NOMO-1 treated with DMSO at 0.1 percent for 48 hours (cell line): ENCODE results near the gene CCBE1.
"Not testable (repeated sequence)": the region's sequence is repeated elsewhere in the genome, so short reads cannot be mapped to it uniquely, and the experiment has no call there.

ENCODE experiments used
- DNase-seq: peaks from one replicate; lab custom pipeline; 2025; ENCODE audit not compliant: unreplicated experiment; lab: John Stamatoyannopoulos, UW

Gene CCBE1

DNA sequence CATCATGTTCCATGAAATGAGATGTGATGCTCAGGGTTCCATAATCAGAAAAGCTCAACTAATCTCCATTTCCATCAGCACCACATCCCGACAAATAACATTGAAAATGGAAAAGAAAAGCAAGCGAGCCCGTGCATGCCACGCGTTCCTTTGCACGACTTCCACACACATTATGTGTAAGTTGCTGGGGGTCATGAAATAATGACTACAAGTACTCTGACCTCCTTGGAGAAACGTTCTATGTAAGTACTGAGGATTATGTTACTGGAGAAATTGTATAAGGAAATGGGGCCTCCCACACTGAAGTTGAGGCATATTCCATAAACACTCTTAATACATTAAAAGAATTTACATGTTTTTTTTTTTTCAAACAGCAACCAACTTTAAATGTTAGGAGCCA is 38.3 kb downstream of the CCBE1 start:
- DNase-seq, result no peak

DNA sequence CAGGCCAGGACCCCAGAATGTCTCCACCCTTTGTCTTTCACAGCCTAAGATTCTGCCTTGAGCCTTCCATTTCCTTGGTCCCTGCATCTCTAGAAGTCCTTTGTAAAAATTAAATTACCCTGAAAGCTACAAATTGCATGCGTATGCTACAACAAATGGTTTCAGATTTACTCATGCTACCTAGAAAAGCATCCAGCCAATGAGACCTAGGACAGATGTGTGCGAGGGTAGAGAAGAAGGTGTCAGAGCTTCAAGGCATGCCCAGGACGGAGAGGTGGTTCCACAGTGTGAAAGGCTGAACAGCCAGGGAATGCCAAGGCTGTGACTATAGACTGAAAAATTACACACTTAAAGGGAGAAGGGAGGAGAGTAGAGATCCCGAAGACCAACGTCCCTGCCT is 40.2 kb downstream of the CCBE1 start:
- DNase-seq, result no peak

DNA sequence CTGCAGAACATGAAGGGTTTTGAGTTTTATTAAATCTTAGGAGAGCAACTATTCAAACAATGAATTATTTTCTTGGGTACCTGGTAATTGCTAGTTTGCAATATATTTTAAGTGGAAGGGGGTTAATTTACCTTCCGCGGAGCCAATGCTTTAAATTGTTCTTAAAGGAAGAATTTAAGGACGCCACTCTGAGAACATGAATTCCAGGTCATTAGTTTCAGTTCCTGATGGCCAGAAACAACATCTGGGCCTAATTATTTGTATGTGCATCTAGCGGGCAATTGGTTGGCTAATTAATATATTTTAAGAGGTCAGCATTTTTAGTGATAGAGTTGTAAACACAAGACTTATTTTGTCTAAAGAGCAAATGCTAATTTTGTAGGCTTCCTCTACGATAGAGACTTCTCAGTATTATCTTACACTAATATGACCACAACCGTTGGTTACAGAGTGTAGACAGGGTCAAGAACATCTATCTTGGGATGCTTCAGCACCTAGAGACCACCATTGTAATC is 40.8 kb downstream of the CCBE1 start:
- DNase-seq, result no peak

DNA sequence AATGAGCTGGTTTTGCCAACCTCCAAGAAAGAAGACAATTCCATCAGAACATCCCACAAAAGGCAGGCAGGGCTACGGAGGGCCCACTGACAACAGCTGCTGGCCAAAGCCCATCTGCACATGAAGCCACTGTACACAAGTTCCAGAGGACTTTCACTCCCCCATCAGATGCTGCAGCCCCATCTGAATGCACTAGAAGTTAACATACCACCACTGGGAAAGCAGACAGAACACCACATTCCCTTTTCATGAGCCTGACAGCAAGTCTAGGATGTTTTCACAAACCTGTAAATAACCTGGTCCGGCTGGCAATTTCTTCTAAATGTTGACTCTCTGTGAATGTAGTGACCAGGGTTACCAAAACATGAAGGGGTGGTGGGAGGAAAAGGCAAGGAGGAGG is 41.5 kb downstream of the CCBE1 start:
- no peak for DNase-seq

DNA sequence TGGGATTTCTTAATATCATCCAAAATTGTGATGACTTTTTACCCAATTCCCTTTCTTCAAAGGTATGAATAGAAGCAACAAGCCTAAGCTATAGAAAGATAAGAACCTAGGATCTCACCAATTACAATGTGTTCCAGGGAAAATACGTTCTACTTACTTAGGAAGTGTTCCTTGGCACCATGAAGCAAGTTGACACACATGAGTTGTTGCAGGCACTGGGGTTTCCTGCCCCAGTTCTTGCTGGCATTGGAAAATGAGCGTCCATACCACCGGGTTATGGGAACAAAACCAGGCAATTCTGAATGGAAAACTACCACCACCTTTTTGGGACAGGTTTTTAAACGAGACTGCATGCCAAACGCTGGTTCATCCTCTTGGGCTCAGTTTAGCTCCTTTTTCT is 46.2 kb downstream of the CCBE1 start:
- no peak for DNase-seq

DNA sequence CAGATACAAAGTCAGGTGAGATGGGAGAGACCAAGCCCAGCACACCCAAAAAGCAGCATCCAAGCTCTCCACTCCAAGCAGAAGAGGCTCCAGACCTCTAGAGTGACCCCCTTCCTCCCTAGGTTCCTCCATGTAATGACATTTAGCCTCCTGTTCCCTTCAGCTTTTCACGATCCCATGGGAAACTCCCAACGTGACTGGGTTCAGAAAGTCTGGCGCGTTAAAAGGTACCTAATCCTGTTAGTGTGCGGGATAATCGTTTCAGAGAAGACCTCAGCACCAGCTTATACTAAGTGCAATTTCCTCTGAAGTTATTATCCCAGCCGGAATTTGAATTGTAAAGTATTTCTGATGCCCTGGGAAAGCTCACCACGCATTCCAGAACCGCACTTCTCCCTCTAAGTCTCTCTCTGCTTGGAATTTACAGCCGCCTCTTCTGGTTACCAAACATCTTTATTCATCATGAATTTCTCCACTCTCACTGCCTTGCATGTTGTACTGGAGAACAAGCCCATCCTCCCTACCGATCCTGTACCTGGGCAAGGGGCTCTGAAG is 46.9 kb downstream of the CCBE1 start:
- no peak for DNase-seq

DNA sequence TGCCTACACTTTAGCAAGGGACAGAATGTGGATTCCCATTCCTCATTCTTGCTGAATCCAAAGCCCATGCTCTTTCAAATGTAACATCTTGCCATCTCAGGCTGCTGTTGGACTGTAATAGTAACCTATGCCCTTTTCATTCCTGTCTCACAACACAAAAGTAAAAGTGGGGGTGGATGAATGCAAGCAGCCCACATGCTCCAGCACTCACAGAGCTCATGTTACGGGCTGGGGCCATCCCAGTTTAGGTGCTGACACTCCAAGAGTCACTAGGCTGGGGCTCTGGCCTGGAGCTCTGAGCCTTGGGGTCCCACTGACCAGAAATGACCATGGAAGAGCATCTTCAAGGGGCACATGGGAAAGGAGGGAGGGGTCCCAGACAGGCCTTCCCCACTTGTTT is 47.6 kb downstream of the CCBE1 start:
- no peak for DNase-seq

DNA sequence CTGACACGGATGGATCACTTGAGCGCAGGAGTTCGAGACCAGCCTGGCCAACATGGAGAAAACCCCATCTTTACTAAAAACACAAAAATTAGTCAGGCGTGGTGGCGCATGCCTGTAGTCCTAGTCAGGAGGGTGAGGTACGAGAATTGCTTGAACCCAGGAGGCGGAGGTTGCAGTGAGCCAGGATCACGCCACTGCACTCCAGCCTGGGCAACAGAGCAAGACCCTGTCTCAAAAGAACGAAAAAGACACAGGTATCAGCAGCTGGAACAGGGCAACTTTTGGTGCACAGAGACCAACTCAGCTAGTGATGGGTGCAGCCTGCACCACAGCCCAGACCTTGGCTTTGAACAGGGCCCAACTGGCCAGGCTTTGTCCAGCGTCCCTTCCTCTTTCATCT is 48.8 kb downstream of the CCBE1 start:
- DNase-seq, result not testable (repeated sequence)

DNA sequence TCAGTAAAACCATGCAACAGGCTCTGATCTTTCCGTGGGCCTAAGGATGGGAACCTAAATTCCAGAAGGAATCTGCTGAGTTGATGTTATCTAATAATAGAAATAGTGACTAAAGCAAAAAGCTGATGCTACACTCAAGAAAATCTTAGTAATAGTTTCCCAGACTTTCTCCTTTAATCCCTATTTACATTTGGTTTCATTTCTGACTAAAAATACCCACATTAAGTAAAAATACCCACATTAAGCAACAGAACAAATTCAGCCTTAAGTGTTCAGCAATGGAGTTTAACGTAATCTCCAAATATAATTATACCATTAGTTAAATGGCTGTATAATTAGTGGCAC is 50.3 kb downstream of the CCBE1 start:
- DNase-seq, result peak; percentile 4

DNA sequence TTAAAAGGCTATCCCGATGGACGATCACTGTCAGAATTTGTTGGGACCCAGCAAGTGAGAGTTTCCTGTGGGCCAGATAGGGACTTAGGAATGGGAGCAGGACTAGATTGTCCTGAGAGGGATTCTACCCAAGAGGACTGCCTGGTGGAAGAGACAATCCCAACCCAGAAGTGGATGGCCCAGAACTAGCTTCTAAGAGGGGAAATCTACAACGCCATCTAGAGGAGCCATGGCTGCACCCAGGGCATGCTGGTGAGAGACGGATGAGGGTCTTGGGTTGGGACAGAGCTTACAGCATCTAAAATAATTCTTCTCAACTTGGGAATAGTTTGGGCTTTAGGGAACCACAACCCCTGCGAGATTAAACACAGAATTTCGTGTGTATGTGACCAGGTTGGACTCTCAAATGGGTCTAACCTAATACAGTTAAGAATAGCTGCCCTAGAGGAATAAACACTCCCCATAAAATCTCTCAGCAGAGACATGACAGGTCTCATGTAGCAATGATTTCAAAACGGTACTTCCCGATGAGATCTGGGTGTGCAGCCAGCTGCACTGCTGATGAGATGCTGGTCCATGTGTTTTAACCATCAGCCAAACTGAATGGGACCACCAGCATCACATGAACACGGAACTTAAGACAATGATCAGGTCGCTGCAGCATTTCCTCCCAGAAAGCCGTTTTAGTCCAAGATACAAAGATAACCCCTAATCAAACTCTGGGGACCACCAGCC is 50.8 kb downstream of the CCBE1 start:
- no peak for DNase-seq

DNA sequence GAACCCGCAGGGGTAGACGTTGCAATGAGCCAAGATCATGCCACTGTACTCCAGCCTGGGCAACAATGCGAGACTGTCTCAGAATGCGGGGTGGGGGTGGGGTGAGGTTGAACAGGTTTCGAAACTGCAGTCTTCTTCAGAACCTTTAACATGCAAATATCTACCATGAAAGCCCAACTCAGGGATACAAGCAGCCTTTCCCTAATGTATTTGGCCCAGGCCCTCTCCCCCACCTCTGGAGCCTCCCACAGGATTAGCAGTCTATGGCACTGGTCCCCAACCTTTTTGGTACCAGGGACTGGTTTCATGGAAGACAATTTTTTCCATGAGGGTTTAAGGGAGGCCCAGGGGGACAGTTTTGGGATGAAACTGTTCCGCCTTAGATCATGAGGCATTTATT is 53.5 kb downstream of the CCBE1 start:
- DNase-seq, result no peak

DNA sequence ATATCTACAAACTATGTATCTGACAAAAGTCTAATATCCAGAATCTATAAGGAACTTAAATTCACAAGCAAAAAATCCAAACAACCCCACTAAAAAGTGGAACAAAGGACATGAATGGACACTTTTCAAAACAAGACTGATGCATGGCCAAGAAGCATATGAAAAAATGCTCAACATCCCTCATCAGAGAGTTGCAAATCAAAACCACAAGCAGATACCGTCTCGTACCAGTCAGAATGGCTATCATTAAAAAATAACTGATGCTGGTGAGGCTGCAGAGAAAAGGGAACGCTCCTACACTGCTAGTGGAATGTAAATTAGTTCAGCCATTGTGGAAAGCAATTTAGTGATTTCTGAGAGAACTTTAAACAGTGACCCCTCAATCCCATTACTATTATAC is 56.5 kb downstream of the CCBE1 start:
- no peak for DNase-seq

DNA sequence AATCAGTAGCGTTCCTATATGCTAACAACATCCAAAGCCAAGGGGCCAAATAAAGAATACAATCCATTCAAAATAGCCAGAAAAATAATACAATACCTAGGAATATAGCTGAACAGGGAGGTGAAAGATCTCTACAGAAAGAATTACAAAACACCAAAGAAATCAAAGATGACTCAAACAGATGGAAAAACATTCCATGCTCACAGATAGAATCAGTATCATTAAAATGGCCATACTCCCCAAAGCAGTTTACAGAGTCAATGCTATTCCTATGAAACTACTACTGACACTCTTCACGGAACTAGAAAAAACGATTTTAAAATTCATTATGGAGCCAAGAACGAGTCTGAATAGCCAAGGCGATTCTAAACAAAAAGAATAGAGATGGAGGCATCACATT is 57.4 kb downstream of the CCBE1 start:
- no peak for DNase-seq

DNA sequence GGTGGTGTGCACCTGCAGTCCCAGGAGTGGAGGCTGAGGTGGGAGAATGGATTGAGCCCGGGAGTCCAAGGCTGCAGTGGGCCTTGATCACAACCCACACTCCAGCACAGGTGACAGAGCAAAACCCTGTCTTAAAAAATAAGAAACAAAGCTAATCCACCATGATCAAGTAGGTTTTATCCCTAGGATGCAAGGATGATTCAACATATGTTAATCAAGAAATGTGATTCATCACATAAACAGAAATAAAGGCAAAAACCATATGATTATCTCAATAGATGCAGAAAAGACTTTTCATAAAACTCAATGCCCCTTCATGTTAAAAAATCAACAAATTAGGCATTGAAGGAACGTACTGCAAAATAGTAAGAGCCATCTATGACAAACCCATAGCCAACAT is 58.1 kb downstream of the CCBE1 start:
- no peak for DNase-seq

DNA sequence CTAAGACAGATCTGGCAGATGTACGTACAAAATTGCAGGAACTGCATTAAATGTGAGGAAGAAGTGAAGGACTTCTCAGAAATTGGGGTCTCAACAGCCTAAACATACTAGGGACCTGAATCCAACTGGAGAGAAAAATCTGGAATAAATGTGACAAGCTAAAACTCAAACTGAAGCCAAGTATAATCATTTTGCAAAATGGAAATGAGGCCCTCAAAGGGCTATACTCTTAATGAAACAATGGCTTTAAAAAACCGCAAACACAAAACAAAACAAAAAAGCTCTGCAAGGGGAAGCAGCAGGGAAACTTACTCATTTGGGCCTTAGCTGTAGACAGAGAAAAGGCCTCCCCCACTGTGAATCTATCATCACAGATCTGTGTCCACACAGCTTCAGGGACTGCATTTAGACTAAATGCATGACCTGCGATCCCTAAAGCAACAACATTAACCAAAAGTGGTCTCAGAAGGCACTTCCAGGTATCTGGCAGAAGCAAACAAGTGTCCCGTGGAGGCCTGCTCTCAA is 63.2 kb downstream of the CCBE1 start:
- no peak for DNase-seq

DNA sequence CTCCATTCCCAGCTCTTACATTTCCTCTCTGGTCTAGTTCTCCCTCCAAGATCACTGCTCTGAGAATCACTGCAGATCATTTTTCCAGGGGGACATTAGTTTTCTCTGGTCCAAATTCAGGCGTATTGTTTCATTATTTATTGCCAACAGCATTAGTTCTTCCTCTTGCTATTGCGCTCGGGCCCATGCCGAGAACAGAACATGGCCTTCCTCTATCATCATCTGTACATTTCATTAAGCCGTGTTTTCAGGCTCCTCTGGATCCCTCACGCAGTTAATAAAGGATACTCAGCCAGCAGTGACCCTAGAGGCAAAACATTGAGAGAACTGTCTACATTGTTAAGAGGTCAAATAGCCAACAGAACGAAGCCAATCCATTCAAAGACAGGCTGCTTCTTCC is 63.9 kb downstream of the CCBE1 start:
- no peak for DNase-seq

DNA sequence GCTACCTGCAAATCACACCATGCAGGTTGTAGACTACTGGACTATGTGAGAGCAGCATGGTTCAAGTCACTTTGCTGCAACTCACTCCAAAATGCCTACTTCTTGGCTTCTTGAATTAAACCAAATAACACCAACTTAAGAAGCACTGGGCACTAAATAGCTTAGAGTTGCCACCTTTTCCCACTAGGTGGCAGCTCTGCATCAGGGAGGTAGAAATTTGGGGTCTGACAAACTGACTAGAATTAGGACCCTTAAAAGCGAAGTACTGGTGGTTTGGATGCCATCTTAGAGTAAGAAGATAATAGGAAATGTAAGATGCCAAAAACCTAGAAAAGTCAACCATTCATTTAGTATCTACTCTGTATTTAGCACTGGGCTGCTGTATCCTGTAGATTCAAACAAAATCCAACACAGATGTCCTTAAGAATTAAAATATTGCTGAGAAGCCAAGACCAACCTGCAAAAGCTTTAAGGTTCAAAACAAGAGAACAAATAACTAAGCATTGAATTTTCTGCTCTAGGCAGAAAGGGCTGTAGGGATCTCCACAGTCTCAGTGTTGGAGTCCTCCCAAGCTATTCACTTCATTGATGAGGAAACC is 65.5 kb downstream of the CCBE1 start:
- DNase-seq, result peak; percentile 2

DNA sequence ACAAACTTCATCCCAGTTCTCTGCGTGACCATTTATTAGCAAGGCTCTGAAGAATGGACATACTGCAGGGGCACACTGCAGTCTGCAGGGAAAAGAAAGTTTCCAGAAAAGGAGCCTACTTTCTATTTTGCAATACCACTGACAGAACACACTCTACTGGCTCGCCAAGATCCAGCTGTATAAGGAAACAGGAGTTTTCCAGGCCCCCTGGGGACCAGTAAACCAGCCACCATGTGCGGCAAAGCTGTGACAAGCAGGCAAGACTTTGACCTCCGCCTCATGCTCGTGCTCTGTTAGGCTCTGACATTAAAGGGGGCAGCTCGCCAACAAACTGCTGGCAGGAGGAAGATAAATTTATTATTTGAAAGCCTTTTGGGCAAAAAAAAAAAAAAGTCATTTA is 67.3 kb downstream of the CCBE1 start:
- no peak for DNase-seq

DNA sequence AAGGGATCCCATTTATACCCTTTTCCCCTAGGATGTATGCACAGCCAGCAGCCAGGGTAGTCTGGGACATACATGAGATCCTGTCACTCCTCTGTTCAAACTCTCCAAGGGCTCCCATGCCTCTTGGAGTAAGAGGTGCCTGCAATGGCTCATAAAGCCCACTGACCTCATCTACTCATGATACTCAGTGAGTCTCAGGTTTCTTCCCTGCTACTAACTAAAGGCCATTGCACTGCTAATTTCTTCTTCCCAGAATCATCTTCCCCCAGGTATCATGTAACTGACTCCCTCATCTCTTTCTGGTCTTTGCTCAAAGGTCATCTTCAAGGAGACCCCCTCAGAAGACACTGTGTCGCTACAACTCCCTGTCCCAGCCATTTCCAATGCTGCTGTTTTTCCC is 68.2 kb downstream of the CCBE1 start:
- DNase-seq, result no peak

DNA sequence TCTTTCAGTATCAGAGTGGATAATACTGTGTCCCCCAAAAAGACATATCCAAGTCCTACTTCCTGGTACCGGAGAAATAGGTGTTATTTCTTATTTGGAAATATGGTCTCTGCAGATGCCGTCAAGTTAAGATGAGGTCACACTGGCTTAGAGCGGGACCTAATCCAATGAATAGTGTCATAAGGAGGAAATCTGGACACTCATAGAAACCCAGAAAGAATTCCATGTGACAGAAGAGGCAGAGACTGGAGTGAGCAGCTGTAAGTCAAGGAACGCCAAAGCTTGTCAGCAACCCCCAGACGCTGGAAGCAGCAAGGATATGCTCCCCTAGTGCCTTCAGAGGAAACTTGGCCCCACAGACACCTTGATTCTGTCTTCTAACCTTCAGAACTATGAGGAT is 69.8 kb downstream of the CCBE1 start:
- no peak for DNase-seq

DNA sequence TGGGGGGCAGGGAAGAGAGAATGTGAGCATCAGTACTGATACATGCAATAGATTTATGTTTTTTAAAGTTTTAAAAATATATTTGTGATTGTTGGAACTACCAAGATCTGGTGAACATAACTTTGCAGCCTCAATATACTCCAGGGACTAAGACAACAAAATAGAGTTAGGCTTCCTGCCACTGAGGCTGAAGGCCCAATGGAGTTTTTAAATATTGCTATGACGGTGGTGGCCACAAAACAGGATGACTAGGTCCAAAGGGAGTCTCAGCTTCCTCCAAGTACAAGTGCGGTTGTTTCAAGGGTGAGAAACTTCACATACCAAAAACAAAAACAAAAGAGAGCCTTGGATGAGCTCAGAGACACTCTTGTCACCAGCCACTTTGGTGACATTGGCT is 72.9 kb downstream of the CCBE1 start:
- DNase-seq, result no peak
